ENCODE measurements around the gene TMEM37. TPM values are rescaled to one million over a fixed set of nuclear protein-coding genes. Genes with fewer than 3 reads are reported as not detected.

TMEM37 gene
- total and polyA plus RNA-seq, 2 donors from 2014 or later: 59.4 to 221 TPM

- H3K36me3 ChIP-seq (ENCODE audit: control insufficient read depth in 2 of 3, insufficient read depth in 3 of 3, low read length in 3 of 3): no peaks in the 10 kb centered on the region
- no peak for TF ChIP-seq CTCF (IDR thresholded peaks at IDR 0.05; ENCODE audit: borderline replicate concordance, extremely low read depth, insufficient read depth)
- no peak for DNase-seq
- no peak overlapping the region for H3K4me3 ChIP-seq (ENCODE audit: low read length in 3 of 3)
- no peak overlapping the region for H3K9ac ChIP-seq (ENCODE audit: low read length in 3 of 3)
- intact Hi-C loops (cut with DNase I): no loop called here
- H3K27me3 ChIP-seq (ENCODE audit: control insufficient read depth, insufficient read depth, low read length): no peaks in the 10 kb centered on the region
- FAIRE-seq: no peak
- H3K4me1 ChIP-seq (ENCODE audit: control insufficient read depth in 2 of 3, insufficient read depth in 2 of 3, low read depth in 1 of 3, low read length in 3 of 3): peaks cover 2 to 8% (median 2%) of the 10 kb centered on the region in 3 donors
- H3K9me3 ChIP-seq (ENCODE audit: control insufficient read depth in 2 of 3, insufficient read depth in 1 of 3, low read length in 3 of 3): no peaks in the 10 kb centered on the region
- no peak overlapping the region for H3K27ac ChIP-seq (ENCODE audit: low read depth in 2 of 2, low read length in 2 of 2)
Measured at GRCh38 chr2:119419065-119419464, 12.6 kb upstream of the TMEM37 start.

- TF ChIP-seq CTCF (IDR thresholded peaks at IDR 0.05; ENCODE audit: borderline replicate concordance, extremely low read depth, insufficient read depth): no peak
- DNase-seq: no peak
- intact Hi-C loops (cut with DNase I): no loop called here
- H3K4me3 ChIP-seq (ENCODE audit: low read length in 3 of 3): no peak overlapping the region
- FAIRE-seq: no peak
- no peaks in the 10 kb centered on the region for H3K27me3 ChIP-seq (ENCODE audit: control insufficient read depth, insufficient read depth, low read length)
- H3K9ac ChIP-seq (ENCODE audit: low read length in 3 of 3): no peak overlapping the region
- H3K27ac ChIP-seq (ENCODE audit: low read depth in 2 of 2, low read length in 2 of 2): peak overlapping the region; percentile 59 to 67
- H3K9me3 ChIP-seq (ENCODE audit: control insufficient read depth in 2 of 3, insufficient read depth in 1 of 3, low read length in 3 of 3): no peaks in the 10 kb centered on the region
- H3K4me1 ChIP-seq (ENCODE audit: control insufficient read depth in 2 of 3, insufficient read depth in 2 of 3, low read depth in 1 of 3, low read length in 3 of 3): peaks cover 2 to 8% (median 2%) of the 10 kb centered on the region in 3 donors
- no peaks in the 10 kb centered on the region for H3K36me3 ChIP-seq (ENCODE audit: control insufficient read depth in 2 of 3, insufficient read depth in 3 of 3, low read length in 3 of 3)
Measured at GRCh38 chr2:119419803-119420508, 11.7 kb upstream of the TMEM37 start.

GRCh38 chr2:119421304-119421703, 10.3 kb upstream of the TMEM37 start:
- H3K9ac ChIP-seq (ENCODE audit: low read length in 3 of 3): no peak overlapping the region
- intact Hi-C loops (cut with DNase I): no loop called here
- DNase-seq: no peak
- no peaks in the 10 kb centered on the region for H3K36me3 ChIP-seq (ENCODE audit: control insufficient read depth in 2 of 3, insufficient read depth in 3 of 3, low read length in 3 of 3)
- no peaks in the 10 kb centered on the region for H3K27me3 ChIP-seq (ENCODE audit: control insufficient read depth, insufficient read depth, low read length)
- no peak for TF ChIP-seq CTCF (IDR thresholded peaks at IDR 0.05; ENCODE audit: borderline replicate concordance, extremely low read depth, insufficient read depth)
- no peak for FAIRE-seq
- no peaks in the 10 kb centered on the region for H3K9me3 ChIP-seq (ENCODE audit: control insufficient read depth in 2 of 3, insufficient read depth in 1 of 3, low read length in 3 of 3)
- no peak overlapping the region for H3K4me3 ChIP-seq (ENCODE audit: low read length in 3 of 3)
- H3K27ac ChIP-seq (ENCODE audit: low read depth in 2 of 2, low read length in 2 of 2): peak overlapping the region in 1 of 2 donors; percentile 1
- peaks cover 2 to 13% (median 8%) of the 10 kb centered on the region in 3 donors for H3K4me1 ChIP-seq (ENCODE audit: control insufficient read depth in 2 of 3, insufficient read depth in 2 of 3, low read depth in 1 of 3, low read length in 3 of 3)

All from kidney (tissue), 14 donors.